Hepatocyte (in vitro differentiated cells): ENCODE results near the gene KCNS1.

Experiments used
- CTCF ChIP-seq: fragments of 200-600 bp; sonication (generic); IDR thresholded peaks from 2 replicates; pipeline ENCODE4 v1.5.1; 2016; ENCODE audit warnings: antibody characterized with exemption, mild to moderate bottlenecking; ENCODE audit not compliant: poor library complexity
- EZH2 ChIP-seq: fragments of 200-600 bp; sonication (generic); IDR thresholded peaks from 2 replicates; pipeline ENCODE4 v1.6.1; 2016; ENCODE audit warnings: antibody characterized with exemption, mild to moderate bottlenecking, borderline replicate concordance

GRCh38 chr20:45115386-45115774 lies 14.5 kb upstream of the KCNS1 start:
- no peak for TF ChIP-seq CTCF
- TF ChIP-seq EZH2, result no peak
